SHP77 (cell line): ENCODE results near the gene SMARCA4.
"Not testable (repeated sequence)": the region's sequence is repeated elsewhere in the genome, so short reads cannot be mapped to it uniquely, and the experiment has no call there.

Experiments used
- DNase-seq, 2 experiments: peaks; one replicate each; lab custom pipeline; 2025; lab: John Stamatoyannopoulos, UW

SMARCA4 gene

GRCh38 chr19:11101057-11101456, 140.2 kb downstream of the SMARCA4 start:
- no peak for DNase-seq

- no peak for DNase-seq
Measured at GRCh38 chr19:11102944-11103343, 142.1 kb downstream of the SMARCA4 start.

- not testable (repeated sequence) for DNase-seq
Measured at GRCh38 chr19:11103667-11104066, 142.8 kb downstream of the SMARCA4 start.

- no peak for DNase-seq
Measured at GRCh38 chr19:11105014-11105636, 144.3 kb downstream of the SMARCA4 start.

- DNase-seq, result no peak
Measured at GRCh38 chr19:11106477-11106876, 145.6 kb downstream of the SMARCA4 start.

- DNase-seq, result no peak
Measured at GRCh38 chr19:11108746-11109145, 147.9 kb downstream of the SMARCA4 start.

GRCh38 chr19:11111117-11111770, 150.4 kb downstream of the SMARCA4 start:
- no peak for DNase-seq

- no peak for DNase-seq
Measured at GRCh38 chr19:11111771-11112144, 150.9 kb downstream of the SMARCA4 start.
